Measurements from ENCODE around the gene TYMS. TPM values are rescaled to one million over a fixed set of nuclear protein-coding genes. Genes with fewer than 3 reads are reported as not detected.

Gene TYMS
- total RNA-seq, 1 donor from 2014 or later, result 40.5 TPM

DNA sequence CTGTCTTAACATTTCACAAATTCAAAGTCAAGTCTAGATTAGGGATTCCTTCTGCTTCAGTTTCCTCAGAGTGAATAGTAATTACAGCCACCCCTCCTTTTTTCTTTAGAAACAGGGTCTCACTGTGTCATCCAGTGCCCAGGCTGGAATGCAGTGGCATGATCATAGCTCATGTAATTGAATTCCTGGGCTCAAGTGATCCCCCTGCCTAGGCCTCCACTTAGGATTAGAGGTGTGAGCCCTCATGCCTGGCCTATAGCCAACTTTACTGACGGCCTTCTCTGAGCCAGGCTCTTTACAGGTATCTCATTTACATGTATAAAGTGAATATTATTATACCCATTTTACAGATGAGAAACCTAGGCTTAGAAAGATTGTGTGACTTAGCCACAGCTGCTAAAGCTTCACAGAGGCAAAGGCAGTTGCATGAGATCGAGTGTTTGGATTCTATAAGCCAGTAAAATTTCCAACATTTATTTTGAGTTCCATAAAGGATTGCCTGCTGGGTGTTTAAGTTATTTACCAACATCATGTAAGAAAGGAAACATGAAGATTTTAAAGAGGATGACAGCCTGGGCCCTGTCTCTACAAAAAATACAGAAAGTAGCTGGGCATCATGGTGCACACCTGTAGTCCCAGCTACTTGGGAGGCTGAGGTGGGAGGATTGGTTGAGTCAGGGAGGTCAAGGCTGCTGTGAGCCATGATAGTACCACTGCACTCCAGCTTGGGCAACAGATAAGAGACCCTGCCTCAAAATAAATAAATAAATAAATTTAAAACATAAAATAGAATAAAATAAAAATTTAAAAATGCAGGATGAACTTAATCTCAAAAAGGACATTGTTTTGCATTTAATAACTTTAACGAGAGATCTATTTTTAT lies 53.2 kb downstream of the TYMS start:
- DNase-seq (ENCODE audit: extremely low read depth, low read depth, low spot score), result no peak

DNA sequence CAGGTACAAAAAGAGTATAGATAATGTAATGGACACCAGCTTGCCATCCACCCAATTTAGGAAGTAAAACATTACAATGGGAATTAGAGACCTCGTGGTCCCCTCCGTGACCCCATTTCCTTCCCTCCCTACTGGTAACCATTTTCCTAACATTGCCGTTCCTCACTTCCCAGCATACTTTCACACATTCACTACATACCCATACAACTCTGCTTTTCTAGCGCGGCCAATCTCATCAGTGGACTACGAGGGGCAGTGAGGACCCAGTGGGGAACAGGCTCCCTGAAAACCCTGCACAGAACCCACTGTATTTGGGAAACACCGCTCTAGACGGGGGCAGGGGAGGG lies 53.8 kb downstream of the TYMS start:
- no peak for DNase-seq (ENCODE audit: extremely low read depth, low read depth, low spot score)

DNA sequence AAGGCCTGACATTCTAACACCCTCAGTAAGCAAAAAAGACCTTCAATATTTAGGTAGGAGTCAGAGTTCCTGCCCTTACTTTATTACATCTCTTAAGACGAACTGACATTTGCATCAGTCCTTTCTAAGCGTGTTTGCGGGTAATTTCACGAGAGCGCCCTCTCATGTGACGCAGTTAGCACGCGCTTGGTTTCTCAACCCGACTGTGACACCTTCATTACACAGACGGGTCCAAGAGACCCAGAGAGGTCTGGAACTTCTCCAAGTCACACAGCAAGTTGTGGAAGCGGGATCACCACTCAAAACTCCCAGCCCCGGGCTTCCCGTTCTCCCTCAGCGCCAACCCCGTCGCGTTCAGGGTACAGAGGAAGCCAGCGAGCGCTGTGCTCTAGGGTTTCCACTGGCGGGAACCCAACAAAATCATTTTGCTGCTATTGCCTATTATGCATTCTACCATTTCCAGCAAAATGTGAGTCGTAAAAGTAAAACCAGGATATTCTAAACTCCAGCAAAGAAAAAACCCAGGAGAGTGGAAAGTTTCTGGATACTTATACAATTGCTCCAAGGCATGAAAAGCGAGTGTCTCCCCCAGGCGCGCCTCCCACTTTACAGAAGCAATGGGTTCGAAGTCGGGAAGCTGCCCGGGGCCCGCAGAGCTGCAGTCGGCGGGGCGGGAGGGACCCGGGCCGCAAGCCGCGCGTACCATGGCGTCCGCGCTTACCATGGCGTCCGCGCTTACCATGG lies 54.4 kb downstream of the TYMS start:
- DNase-seq (ENCODE audit: extremely low read depth, low read depth, low spot score), result no peak

DNA sequence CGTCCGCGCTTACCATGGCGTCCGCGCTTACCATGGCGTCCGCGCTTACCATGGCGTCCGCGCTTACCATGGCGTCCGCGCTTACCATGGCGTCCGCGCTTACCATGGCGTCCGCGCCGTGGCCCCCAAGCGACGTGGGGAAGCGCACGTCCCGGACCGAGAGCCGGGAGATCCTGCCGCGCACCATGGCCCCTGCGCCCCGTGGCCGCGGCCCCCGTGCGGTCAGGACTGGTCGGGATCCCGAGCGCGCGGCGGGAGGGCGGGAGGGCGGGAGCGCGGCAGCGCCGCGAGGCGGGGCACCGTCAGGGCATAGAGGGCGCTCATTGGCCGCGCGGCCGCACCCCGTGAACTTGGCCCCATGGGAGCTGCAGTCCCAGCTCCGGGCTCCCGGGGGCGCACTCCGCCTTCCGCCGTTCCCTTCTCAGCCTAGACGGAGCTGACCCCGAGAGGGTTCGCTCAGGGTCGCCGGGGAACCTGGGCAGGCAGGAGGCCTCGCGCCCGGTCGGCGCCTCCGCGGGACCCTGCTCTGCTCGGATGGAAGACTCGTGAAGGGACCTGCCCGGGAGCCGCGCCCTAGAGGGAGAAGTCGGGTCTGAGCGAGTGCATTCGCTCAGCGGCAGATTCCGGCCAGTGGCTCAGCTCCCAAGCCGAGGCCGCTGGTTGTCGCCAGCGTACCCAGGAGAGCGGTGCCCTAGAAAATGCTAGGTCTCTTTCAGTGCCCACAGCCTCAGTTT lies 55.1 kb downstream of the TYMS start, which contains the start of gene ENOSF1:
TSS of gene ENOSF1 (minus strand) at position 230 of the 734 bp plus-strand sequence. CDS start at position 187, 43 bp downstream.
- DNase-seq (ENCODE audit: extremely low read depth, low read depth, low spot score), result no peak

DNA sequence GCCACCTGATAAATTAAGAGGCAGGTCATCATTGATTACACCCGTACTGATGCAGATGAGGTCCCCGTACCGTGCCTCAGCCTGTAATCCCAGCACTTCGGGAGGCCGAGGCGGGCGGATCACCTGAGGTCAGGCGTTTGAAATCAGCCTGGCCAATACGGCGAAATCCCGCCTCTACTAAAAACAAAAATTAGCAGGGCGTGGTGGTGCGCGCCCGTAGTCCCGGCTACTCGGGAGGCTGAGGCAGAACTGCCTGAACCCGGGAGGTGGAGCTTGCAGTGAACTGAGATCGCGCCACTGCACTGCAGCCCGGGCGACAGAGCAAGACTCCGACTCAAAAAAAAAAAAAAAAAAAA lies 55.7 kb downstream of the TYMS start:
- DNase-seq (ENCODE audit: extremely low read depth, low read depth, low spot score), result no peak

DNA sequence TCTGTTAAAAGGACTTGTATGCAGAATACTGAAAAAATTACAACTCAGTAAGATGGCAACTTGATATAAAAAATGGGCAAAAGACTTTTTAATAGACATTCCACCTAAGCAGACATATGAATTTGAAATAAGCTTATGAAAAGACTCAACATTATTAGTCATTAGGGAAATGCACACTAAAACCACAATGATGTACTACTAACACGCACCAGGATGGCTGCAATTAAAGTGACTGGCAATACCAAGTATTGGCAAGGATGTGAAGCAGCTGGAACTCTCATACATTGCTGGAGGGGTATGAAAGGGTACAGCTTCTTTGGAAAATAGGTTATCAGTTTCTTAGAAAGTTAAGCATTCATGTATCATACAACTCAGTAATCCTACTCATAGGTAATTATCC lies 58.2 kb downstream of the TYMS start:
- DNase-seq (ENCODE audit: extremely low read depth, low read depth, low spot score), result no peak

DNA sequence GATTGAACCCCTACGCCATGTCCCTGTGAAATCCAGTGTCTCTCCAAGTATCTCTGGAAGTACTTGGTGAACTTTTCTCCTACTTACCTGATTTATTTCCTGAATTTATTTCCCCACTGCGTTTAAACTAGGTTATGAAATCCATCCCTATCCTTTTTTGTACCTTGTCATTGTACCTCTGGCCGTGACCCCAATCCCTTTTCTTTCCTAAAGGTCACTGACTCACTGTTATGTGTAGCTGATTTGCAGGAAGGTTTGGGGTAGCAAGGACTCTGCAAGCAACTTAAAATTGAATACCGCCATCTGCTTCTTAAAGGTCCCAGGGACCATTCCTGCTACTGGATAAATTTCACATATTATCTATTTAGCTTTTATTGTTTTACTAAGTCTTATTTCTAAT lies 59.5 kb downstream of the TYMS start:
- DNase-seq (ENCODE audit: extremely low read depth, low read depth, low spot score), result no peak

Other genes with a start within 250 kb of the TYMS start
- gene COLEC12, start 157.0 kb upstream of the TYMS start, total RNA-seq, result 13.2 and 31.7 TPM in 2 replicates
- gene CETN1, start 77.3 kb upstream of the TYMS start, total RNA-seq, result not detected in 2 replicates
- 0.63 TPM in 1 of 2 replicates, not detected in the other for gene CLUL1, start 60.7 kb upstream of the TYMS start, total RNA-seq
- gene ENOSF1, start 55.0 kb downstream of the TYMS start, total RNA-seq, result 12.9 and 27.1 TPM in 2 replicates
- gene YES1, start 154.6 kb downstream of the TYMS start, total RNA-seq, result 175 and 180 TPM in 2 replicates
- 0.12 TPM in 1 of 2 replicates, not detected in the other for gene ADCYAP1, start 247.2 kb downstream of the TYMS start, total RNA-seq